NCI-H146 treated with DMSO at 0.1 percent for 48 hours (cell line): ENCODE measurements around the gene GAL3ST1.

Experiments
- DNase-seq: peaks from one replicate; lab custom pipeline; 2025; ENCODE audit not compliant: unreplicated experiment; lab: John Stamatoyannopoulos, UW

Gene GAL3ST1

GRCh38 chr22:30538280-30538679 is 36.2 kb downstream of the GAL3ST1 start:
- no peak for DNase-seq

GRCh38 chr22:30537083-30537731 is 37.3 kb downstream of the GAL3ST1 start:
- no peak for DNase-seq

GRCh38 chr22:30535182-30535581 is 39.3 kb downstream of the GAL3ST1 start:
- no peak for DNase-seq

DNA sequence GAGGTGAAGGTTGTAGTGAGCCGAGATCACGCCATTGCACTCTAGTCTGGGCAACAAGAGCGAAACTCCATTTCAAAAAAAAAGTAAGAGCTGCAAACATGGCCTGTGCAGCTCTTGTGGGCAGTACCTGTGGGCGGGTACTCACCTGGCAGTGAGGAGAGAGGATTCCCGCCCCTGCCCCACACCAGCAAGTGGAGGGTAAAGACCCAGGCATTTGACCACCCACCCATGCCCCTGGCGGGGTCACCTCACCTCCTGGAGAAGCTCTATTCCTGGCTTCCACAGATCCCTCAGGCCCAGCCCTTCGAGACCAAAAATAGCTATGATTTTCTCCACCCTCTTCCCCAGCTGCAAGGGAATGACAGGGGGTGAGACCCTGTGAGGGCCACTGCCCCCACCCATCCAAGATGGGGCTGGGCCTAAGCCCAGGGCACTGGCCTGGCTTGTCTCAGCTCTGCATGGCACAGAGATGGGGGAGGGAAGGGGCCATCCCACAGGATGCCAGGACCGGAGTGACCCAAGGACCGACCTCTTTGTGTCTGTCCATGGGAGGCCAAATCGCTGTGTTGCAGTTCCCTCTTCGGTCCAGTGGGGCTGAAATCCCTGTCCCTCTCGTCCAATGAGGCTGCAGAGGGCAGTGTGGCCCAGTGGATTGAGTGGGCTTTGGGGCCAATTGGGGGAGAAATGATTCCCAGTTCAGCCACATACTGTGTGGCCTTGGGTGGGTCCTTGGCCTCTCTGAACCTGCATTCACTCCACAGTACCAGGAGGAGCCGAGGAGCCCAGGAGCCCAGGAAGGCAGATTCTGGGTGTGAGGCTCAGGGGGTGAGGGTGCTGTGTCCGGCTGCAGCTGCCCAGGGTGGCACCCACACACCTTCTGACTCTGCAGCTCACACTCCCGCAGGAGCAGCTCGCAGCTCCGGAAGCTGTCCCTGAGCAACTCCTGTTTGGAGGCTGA is 42.5 kb downstream of the GAL3ST1 start:
- no peak for DNase-seq

- no peak for DNase-seq
Observed at GRCh38 chr22:30526656-30527055, 47.8 kb downstream of the GAL3ST1 start.

DNA sequence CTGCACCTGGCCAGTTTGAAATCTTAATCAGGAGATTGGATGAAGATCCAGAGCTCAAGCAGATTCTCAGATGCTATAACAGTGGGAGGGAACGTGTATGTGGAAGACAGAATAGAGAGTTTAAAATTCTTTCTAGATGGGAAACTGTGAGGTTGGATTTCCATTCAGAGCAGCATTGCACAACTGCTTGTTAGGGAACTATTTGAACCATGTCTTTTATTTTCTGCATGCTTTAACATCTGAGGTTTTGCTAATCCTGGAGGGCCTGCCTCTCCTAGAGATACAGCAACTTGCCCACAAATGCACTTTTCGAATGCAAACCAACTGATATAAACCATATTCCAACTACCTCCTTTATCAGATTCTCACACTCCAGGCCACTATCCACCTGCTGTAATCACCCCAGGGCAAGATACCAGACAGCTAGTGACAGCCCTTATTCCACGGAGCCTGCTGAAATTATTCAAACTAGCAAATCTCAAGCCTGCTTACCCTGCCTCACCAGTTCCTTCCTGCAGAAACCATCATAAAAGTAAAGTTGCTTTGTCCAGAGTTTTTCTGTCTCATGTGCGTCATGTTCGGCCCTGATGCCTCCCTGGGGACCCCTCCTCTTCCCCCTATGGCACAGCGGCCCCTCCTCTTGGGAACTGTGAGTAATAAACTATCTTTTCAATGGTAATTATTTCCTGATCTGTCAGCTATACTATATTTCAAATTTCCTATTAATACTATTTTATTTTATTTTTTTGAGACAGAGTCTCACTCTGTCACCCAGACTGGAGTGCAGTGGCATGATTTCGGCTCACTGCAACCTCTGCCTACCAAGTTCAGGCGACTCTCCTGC is 50.6 kb downstream of the GAL3ST1 start:
- DNase-seq: no peak

GRCh38 chr22:30521368-30522156 is 52.9 kb downstream of the GAL3ST1 start:
- DNase-seq: no peak

GRCh38 chr22:30519842-30520425 is 54.5 kb downstream of the GAL3ST1 start:
- DNase-seq: no peak

DNA sequence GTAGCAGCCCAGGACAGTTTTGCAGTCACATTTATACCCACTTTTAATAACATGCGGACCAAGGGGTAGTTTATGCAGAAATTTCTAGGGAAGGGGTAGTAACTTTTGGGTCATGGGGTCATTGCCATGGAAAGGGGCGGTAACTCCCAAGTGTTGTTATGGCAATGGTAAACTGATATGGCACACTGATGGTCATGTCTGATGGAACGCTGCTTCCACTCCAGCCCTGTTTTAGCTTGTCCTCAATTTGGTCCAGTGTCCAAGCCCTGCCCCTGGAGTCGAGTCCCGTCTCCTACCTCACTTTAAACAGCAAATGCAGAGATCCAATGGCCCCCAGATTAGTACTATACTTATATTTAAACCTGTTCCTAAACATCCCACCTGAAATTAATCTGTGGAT is 57.7 kb downstream of the GAL3ST1 start:
- no peak for DNase-seq

DNA sequence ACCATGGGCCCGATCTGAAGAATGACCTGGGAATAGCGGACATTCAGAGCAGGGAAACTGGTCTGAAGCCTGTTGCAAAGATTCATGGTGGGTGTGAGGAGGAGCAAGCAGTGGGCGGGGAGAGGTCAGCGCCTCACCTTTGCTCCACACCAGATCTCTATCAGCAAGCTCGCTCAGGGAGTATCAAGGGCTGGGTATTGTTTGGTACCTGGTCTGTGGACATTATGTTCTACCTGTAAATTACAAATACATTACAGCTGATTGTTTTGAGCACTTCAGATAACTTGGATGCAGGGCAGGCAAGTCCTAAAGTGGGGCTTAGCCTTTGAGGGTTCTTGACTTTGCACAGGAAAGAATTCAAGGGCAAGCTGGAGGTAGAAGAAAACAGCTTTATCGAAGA is 58.2 kb downstream of the GAL3ST1 start:
- DNase-seq: no peak

DNA sequence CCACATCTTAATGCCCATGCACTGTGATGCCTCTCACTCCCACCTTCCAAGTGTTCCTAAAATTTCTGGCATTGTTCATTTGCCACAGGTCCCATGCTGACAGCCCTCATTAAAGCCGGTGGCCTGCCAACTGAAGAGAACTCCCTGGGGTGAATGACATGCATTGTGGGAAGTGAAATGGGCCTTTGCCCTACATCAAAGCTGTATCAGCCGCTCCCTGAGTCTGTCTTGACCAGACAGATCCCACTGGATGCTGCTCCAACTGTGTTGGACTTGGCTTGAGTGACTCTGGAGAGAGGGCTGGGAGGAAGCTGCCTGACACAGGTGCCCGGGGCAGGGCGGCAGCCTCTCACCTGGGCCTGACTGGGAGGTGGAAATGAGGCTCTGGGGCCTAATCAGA is 60.2 kb downstream of the GAL3ST1 start:
- no peak for DNase-seq

DNA sequence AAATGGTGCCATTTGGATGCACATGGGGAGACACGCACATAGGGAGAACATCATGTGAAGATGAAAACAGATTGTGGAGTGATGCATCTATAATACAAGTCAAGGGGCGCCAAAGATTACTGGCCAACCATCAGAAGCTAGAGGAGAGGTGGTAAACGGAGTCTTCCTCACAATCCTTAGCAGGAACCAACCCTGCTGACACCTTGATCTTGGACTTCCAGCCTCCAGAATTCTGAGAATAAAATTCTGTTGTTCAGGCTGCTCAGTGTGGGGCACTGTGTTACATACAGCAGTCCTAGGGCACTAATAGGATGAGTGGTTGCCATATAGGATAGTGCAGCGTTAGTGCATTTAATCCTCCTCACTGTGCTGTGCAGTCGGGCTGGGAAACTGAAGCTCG is 61.0 kb downstream of the GAL3ST1 start:
- no peak for DNase-seq

DNA sequence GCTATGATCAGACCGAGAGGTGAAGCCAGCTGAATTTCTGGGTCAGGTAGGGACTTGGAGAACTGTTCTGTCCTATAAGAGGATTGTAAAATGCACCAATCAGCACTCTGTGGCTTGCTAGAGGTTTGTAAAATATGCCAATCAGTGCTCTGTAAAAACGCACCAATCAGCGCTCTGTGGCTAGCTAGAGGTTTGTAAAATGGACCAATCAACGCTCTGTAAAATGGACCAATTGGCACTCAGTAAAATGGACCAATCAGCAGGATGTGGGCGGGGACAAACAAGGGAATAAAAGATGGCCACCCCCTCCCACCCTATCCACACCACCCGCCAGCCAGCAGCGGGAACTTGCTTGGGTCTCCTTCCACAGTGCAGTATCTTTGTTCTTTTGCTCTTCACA is 62.6 kb downstream of the GAL3ST1 start:
- DNase-seq: no peak

- no peak for DNase-seq
Observed at GRCh38 chr22:30511109-30511508, 63.4 kb downstream of the GAL3ST1 start.

- DNase-seq: no peak
Observed at GRCh38 chr22:30508216-30508615, 66.2 kb downstream of the GAL3ST1 start.

DNA sequence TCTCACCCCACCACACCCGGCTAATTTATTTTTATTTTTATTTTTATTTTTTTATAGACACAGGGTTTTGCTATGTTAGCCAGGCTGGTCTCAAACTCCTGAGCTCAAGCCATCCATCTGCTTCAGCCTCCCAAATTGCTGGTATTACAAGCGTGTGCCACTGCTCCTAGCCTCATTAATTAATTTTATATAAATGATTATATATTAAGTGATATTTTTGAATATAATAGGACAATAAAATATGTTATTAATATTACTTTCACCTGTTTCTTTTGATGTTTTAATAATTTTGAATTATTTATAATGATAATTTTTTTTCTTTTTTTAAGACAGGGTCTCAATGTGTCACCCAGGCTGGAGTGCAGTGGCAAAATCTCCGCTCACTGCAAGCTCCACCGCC is 66.8 kb downstream of the GAL3ST1 start:
- DNase-seq: no peak

- DNase-seq: no peak
Observed at GRCh38 chr22:30506507-30506968, 67.9 kb downstream of the GAL3ST1 start.
